ENCODE measurements around the gene STARD9.
"Not testable (repeated sequence)": the region's sequence is repeated elsewhere in the genome, so short reads cannot be mapped to it uniquely, and the experiment has no call there.

- TF ChIP-seq CTCF, POLR2A (IDR thresholded peaks at IDR 0.05): not testable (repeated sequence)
Observed at GRCh38 chr15:42556550-42557207, 18.7 kb upstream of the STARD9 start.

All from uterus (tissue), 2 donors.